Activated B cell treated with CpG ODN at 0.5 μM for 24 hours (primary cell): ENCODE measurements around the gene ARRDC1. TPM values are rescaled to one million over a fixed set of nuclear protein-coding genes. Genes with fewer than 3 reads are reported as not detected.

Experiments used
- ATAC-seq: fragments of 200-7000 bp; cut with Tn5 transposase; one replicate; pipeline ENCODE4 v1.10.0; 2021; ENCODE audit warnings: low read depth, mild to moderate bottlenecking, moderate library complexity
- CTCF ChIA-PET: fragments of 350-600 bp; sonication (Branson Sonifier 250); formaldehyde crosslinking; loops from one replicate; lab custom pipeline; 2021; ENCODE audit warnings: antibody characterized with exemption; lab: Charles Lee
- POLR2A ChIA-PET: fragments of 350-600 bp; sonication (Branson Sonifier 250); formaldehyde crosslinking; loops from one replicate; lab custom pipeline; 2021; ENCODE audit warnings: antibody characterized with exemption; lab: Charles Lee
- DNase-seq: peaks from one replicate; pipeline ENCODE4 v3.0.0; 2022
- H3K27ac Mint-ChIP-seq: one replicate; pipeline ENCODE4 v1.8.0; 2020; ENCODE audit warnings: mixed read lengths
- H3K27me3 Mint-ChIP-seq: one replicate; pipeline ENCODE4 v1.8.0; 2021; ENCODE audit warnings: mixed read lengths
- H3K36me3 Mint-ChIP-seq: one replicate; pipeline ENCODE4 v1.8.0; 2021; ENCODE audit warnings: low read depth, mixed read lengths
- H3K4me1 Mint-ChIP-seq: one replicate; pipeline ENCODE4 v1.8.0; 2021; ENCODE audit warnings: mixed read lengths
- H3K4me3 Mint-ChIP-seq: one replicate; pipeline ENCODE4 v1.8.0; 2020; ENCODE audit warnings: mild to moderate bottlenecking, mixed read lengths
- H3K9me3 Mint-ChIP-seq: one replicate; pipeline ENCODE4 v1.8.0; 2020; ENCODE audit warnings: mixed read lengths
- intact Hi-C: fragments of 100-400 bp; cut with micrococcal nuclease; formaldehyde crosslinking; loops from one replicate; pipeline ENCODE4 v1.15.1; 2024
- total RNA-seq: library from RNA; stranded (reverse); gene quantifications from 2 replicates; pipeline ENCODE4 v1.2.3, GENCODE V29; 2022
- TF ChIP-seq, protein P1 (sequence below): fragments of 200-600 bp; IDR thresholded peaks from one replicate; pipeline ENCODE4 v1.8.0; 2022; ENCODE audit warnings: antibody characterized with exemption, mild to moderate bottlenecking

The ARRDC1 gene
- 56.9 and 58.3 TPM in 2 replicates for total RNA-seq

DNA sequence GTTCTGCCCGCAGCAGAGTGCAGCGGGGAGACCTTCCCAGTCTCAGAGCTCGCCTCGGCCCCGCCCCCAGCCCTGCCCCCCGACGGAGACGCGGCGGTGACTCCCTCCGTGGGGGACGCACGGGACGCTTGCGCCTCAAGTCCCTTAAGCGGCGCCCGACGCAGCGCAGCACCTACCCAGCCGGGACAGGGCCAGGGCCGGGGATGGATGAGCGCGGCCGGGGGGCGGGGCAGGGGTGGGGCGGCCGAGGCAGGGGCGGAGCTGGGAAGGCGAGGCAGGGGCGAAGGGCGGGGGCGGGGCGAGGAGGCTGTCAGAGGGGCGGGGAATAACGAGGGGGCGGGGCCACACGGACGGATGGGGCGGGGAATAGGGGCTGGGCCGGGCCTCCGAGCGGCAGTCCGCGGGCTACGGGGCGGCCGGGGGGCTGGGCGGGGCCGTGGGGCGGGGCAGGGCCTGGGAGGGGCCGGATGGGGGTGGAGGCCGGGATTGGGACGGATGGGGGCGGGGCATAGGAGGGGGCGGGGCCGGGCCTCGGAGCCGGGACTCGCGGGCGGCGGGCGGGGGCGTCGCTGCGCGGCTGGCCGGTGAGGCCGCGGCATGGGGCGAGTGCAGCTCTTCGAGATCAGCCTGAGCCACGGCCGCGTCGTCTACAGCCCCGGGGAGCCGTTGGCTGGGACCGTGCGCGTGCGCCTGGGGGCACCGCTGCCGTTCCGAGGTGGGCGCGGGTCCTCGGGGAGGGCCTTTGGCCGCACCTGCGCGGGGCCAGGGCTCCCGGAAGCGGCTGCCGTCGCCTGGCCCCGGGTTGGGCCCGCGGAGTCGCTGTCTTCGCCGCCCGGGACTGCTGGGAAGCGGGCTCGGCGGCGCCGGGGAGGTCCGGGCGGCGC, at the start of gene ARRDC1:
TSS of gene ARRDC1 (plus strand) at position 566 of the 884 bp plus-strand sequence. CDS start at position 598, 32 bp downstream.
- Mint-ChIP-seq H3K4me1 (peaks cover 17% of the 10 kb centered on the region), H3K27me3 (no peaks in the 10 kb centered on the region), H3K4me3 (peak within 1 kb of the TSS; percentile 75), H3K9me3 (no peaks in the 10 kb centered on the region), H3K36me3 (no peaks in the 10 kb centered on the region), H3K27ac (no peak within 1 kb of the TSS)
- TF ChIP-seq, protein P1, sequence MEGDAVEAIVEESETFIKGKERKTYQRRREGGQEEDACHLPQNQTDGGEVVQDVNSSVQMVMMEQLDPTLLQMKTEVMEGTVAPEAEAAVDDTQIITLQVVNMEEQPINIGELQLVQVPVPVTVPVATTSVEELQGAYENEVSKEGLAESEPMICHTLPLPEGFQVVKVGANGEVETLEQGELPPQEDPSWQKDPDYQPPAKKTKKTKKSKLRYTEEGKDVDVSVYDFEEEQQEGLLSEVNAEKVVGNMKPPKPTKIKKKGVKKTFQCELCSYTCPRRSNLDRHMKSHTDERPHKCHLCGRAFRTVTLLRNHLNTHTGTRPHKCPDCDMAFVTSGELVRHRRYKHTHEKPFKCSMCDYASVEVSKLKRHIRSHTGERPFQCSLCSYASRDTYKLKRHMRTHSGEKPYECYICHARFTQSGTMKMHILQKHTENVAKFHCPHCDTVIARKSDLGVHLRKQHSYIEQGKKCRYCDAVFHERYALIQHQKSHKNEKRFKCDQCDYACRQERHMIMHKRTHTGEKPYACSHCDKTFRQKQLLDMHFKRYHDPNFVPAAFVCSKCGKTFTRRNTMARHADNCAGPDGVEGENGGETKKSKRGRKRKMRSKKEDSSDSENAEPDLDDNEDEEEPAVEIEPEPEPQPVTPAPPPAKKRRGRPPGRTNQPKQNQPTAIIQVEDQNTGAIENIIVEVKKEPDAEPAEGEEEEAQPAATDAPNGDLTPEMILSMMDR: no peak
- peak; percentile 89 for ATAC-seq
- CTCF ChIA-PET: no interaction called here
- POLR2A ChIA-PET: interaction anchor here (0.5 to 1.3 kb wide), 11 partner anchors 9 to 1054 kb away, joined by 3 to 29 read pairs (median 7); partner anchors contain the start of genes DPH7, EHMT1, MRPL41 and ZMYND19
- intact Hi-C loops: loop anchor here (1.0 to 2.0 kb wide), 5 partner anchors 13 to 147 kb away; partner anchors contain the start of genes DPH7, MRPL41, NSMF and ZMYND19
- DNase-seq: peak; percentile 82

DNA sequence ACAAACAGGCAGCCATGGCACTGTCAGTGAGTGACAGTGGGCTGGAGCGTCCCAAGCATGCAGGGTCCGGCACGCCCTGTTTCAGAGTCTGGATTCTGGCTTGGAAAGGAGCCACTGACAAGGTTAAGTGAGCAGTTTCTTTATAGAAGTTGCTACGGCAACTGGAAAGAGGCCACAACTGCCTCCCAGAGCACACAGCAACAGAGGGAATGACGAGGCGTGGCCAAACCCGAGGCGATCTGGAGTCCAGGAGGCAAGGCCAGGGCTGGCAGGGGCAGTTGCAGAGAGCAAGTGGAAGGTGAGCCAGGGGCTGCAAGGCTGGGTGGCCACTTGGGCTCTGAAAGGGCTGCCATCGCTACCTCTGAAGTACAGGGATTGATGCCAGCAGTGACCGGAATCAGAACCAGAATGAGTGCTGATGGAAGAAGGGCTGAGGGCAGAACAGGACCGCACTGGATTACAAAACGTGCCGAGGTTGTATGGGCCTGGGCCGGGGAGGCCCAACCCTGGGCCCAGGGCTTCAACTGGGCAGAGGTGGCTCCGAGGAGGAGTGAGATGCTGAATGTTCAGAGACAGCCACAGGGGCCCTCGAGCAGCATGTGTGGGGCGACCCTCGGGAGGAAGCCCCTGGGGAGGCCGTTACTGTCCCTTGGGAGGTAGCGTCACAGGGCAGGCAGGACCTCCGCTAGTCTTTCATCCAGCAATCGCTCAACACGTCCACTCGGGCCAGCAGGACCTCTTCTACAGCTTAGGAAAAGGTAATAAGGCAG, 49.2 kb upstream of the ARRDC1 start:
- no peak overlapping the region for H3K27ac Mint-ChIP-seq
- TF ChIP-seq, protein P1: no peak
- intact Hi-C loops: loop anchor here (10.0 kb wide), 1 partner anchor 761 kb away; the partner anchor contains the start of genes CCDC183 and TMEM141
- ChIA-PET POLR2A (no interaction called here), CTCF (no interaction called here)
- H3K9me3 Mint-ChIP-seq: no peaks in the 10 kb centered on the region
- H3K4me3 Mint-ChIP-seq: no peak overlapping the region
- peaks cover 55% of the 10 kb centered on the region for H3K36me3 Mint-ChIP-seq
- DNase-seq: no peak
- no peak for ATAC-seq
- no peaks in the 10 kb centered on the region for H3K27me3 Mint-ChIP-seq
- H3K4me1 Mint-ChIP-seq: peaks cover 6% of the 10 kb centered on the region

DNA sequence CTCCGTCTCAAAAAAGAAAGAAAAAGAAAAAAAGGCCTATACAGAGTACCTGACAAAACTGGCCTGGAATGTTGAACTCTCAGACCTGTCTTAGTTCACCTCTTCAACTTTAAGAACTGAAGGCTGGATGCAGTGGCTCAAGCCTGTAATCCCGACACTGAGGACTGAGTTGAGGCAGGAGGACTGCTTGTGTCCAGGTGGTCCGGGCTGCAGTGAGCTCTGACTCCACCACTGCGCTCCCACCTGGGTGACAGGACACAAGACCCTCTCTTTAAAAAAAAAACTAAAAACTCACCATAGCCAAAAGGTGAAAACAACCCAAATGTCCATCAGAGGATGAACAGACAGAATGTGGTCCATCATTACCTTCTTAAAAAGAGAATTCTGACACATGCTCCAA, 47.4 kb upstream of the ARRDC1 start:
- H3K4me3 Mint-ChIP-seq: no peak overlapping the region
- CTCF ChIA-PET: no interaction called here
- H3K9me3 Mint-ChIP-seq: no peaks in the 10 kb centered on the region
- TF ChIP-seq, protein P1: no peak
- DNase-seq (no peak), ATAC-seq (no peak)
- intact Hi-C loops: loop anchor here (10.0 kb wide), 1 partner anchor 763 kb away; the partner anchor contains the start of genes CCDC183 and TMEM141
- peaks cover 2% of the 10 kb centered on the region for H3K4me1 Mint-ChIP-seq
- H3K36me3 Mint-ChIP-seq: peaks cover 66% of the 10 kb centered on the region
- H3K27ac Mint-ChIP-seq: no peak overlapping the region
- no peaks in the 10 kb centered on the region for H3K27me3 Mint-ChIP-seq
- POLR2A ChIA-PET: no interaction called here

DNA sequence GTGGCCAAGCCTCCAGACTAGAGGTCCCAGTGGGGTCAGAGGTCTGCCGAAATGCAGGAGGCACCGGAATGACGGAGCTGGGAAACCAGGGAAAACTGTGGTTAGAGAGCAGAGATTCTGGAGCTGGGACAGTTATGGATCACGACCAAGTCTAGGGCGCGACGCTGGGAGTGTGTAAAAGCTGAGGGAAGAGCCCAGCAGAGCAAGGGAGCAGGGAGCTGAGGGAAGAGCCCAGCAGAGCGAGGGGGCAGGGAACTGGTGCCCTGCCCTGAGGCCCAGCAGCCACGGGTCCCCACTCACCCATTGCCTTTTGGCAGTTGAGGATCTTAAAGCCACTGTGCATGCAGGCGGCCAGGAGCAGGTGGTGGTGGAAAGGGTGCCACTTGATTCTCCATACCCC, 41.4 kb upstream of the ARRDC1 start:
- DNase-seq (no peak), ATAC-seq (no peak)
- peaks cover 42% of the 10 kb centered on the region for H3K36me3 Mint-ChIP-seq
- POLR2A ChIA-PET: no interaction called here
- no peak overlapping the region for H3K27ac Mint-ChIP-seq
- TF ChIP-seq, protein P1: no peak
- CTCF ChIA-PET: no interaction called here
- H3K4me1 Mint-ChIP-seq: peaks cover 14% of the 10 kb centered on the region
- H3K4me3 Mint-ChIP-seq: no peak overlapping the region
- H3K9me3 Mint-ChIP-seq: no peaks in the 10 kb centered on the region
- H3K27me3 Mint-ChIP-seq: no peaks in the 10 kb centered on the region
- intact Hi-C loops: no loop called here
